CD4-positive, alpha-beta T cell treated with Interleukin-6 at 100 ng/mL for 8 hours (primary cell): ENCODE data around the gene CDH13.

ENCODE experiments used
- DNase-seq: peaks from one replicate; pipeline ENCODE4 v3.0.0-alpha.2; 2020; ENCODE audit warnings: mixed read lengths, low spot score

CDH13 gene

GRCh38 chr16:82626791-82627261 is at the start of gene CDH13:
CDH13 (plus strand) TSS chr16:82626969.
- no peak for DNase-seq

GRCh38 chr16:82580298-82580890 is 46.4 kb upstream of the CDH13 start:
- no peak for DNase-seq

- no peak for DNase-seq
Observed at GRCh38 chr16:82582975-82583374, 43.8 kb upstream of the CDH13 start.

- DNase-seq: no peak
Observed at GRCh38 chr16:82583422-82583821, 43.3 kb upstream of the CDH13 start.

GRCh38 chr16:82584553-82585152 is 42.1 kb upstream of the CDH13 start:
- DNase-seq: no peak

- no peak for DNase-seq
Observed at GRCh38 chr16:82585675-82586074, 41.1 kb upstream of the CDH13 start.

GRCh38 chr16:82586130-82586529 is 40.6 kb upstream of the CDH13 start:
- DNase-seq: no peak

- no peak for DNase-seq
Observed at GRCh38 chr16:82587289-82587688, 39.5 kb upstream of the CDH13 start.

- DNase-seq: no peak
Observed at GRCh38 chr16:82589407-82589806, 37.4 kb upstream of the CDH13 start.

- DNase-seq: no peak
Observed at GRCh38 chr16:82594114-82594513, 32.7 kb upstream of the CDH13 start.

- DNase-seq: no peak
Observed at GRCh38 chr16:82598771-82599170, 28.0 kb upstream of the CDH13 start.

GRCh38 chr16:82601989-82602640 is 24.7 kb upstream of the CDH13 start:
- DNase-seq: no peak

- DNase-seq: no peak
Observed at GRCh38 chr16:82603784-82604411, 22.9 kb upstream of the CDH13 start.

- DNase-seq: no peak
Observed at GRCh38 chr16:82605076-82605475, 21.7 kb upstream of the CDH13 start.

GRCh38 chr16:82605863-82606620 is 20.7 kb upstream of the CDH13 start:
- DNase-seq: no peak

GRCh38 chr16:82609140-82609539 is 17.6 kb upstream of the CDH13 start:
- no peak for DNase-seq

- no peak for DNase-seq
Observed at GRCh38 chr16:82612263-82612662, 14.5 kb upstream of the CDH13 start.

- no peak for DNase-seq
Observed at GRCh38 chr16:82616356-82616755, 10.4 kb upstream of the CDH13 start.

GRCh38 chr16:82621781-82622180 is 5.0 kb upstream of the CDH13 start:
- DNase-seq: no peak

- DNase-seq: no peak
Observed at GRCh38 chr16:82623241-82623640, 3.5 kb upstream of the CDH13 start.

GRCh38 chr16:82625066-82625968 is 1.5 kb upstream of the CDH13 start:
- no peak for DNase-seq
